BLaER1 treated with 17β-estradiol and CSF1 and Interleukin-3, amounts not matched to agents 10 nM and 100 nM (cell line): ENCODE measurements around the gene FNDC11.

Experiments used
- H3K27ac ChIP-seq, 11 experiments: shearing (Covaris generic); formaldehyde crosslinking; 2 replicates each; pipeline ENCODE4 v1.8.1; 2022
- H3K27me3 ChIP-seq, 11 experiments: shearing (Covaris generic); formaldehyde crosslinking; 2 replicates each; pipeline ENCODE4 v1.8.1; 2022
- H3K36me3 ChIP-seq, 11 experiments: shearing (Covaris generic); formaldehyde crosslinking; 2 replicates each; pipeline ENCODE4 v1.8.1; 2022
- H3K4me1 ChIP-seq, 10 experiments: shearing (Covaris generic); formaldehyde crosslinking; 2 replicates each; pipeline ENCODE4 v1.8.1; 2022
- H3K4me2 ChIP-seq, 11 experiments: shearing (Covaris generic); formaldehyde crosslinking; 2 replicates each; pipeline ENCODE4 v1.8.1; 2022
- H3K4me3 ChIP-seq, 10 experiments: shearing (Covaris generic); formaldehyde crosslinking; 2 replicates each; pipeline ENCODE4 v1.8.1; 2022
- H3K9ac ChIP-seq, 11 experiments: shearing (Covaris generic); formaldehyde crosslinking; 2 replicates each; pipeline ENCODE4 v1.8.1; 2022
- H3K9me3 ChIP-seq, 11 experiments: shearing (Covaris generic); formaldehyde crosslinking; replicated peaks in 1 of 11; 2 replicates each; pipeline ENCODE4 v1.8.1; 2022
- H4K20me1 ChIP-seq, 11 experiments: shearing (Covaris generic); formaldehyde crosslinking; 2 replicates each; pipeline ENCODE4 v1.8.1; 2022
- Cebpa-rat ChIP-seq, 11 experiments: shearing (Covaris generic); IDR thresholded peaks; 2 replicates each; pipeline ENCODE4 v1.8.1; 2022

The FNDC11 gene

DNA sequence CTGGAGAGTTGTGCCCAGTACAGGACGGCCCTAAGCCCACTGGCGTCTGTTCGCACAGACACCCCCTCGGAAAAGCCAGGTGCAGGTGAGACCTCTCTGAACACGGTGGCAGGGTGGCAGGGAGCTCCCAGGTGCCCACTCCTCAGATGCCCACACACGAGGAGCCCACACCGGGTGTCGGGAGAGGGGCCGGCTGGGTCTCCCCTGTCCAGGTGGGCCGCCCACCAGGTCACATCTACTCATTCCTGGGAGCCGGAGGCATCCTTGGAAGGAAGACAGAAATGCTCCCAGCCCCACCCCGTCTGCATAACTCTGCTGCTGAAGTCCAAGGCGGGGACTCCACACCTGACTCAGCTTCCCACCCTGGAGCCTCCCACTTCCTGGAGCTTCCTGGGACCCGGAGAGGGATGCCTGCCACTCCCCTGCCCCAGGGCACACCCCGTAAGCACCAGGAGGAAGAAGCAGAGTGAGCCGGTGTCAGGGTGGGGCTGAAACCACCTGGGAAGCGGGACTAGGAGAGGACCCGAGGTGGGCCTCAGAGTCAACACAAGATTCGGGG, 8.9 kb upstream of the FNDC11 start:
- H4K20me1 ChIP-seq = peaks cover 0 to 92% (median 41%) of the 10 kb centered on the region in 11 experiments; a peak in 16 of 22 replicates
- H3K4me1 ChIP-seq = peaks cover 0 to 44% (median 33%) of the 10 kb centered on the region in 10 experiments; a peak in 16 of 20 replicates
- H3K36me3 ChIP-seq = no peaks in the 10 kb centered on the region
- no peak for TF ChIP-seq Cebpa-rat (IDR thresholded peaks at IDR 0.05)
- H3K27ac ChIP-seq = no peak overlapping the region
- H3K9me3 ChIP-seq = no peaks in the 10 kb centered on the region
- no peak overlapping the region for H3K9ac ChIP-seq
- H3K4me2 ChIP-seq = peak overlapping the region in 5 of 11 experiments; percentile 4 to 39 (median 32); a peak in 4 of 22 replicates
- peaks cover 60 to 86% (median 73%) of the 10 kb centered on the region in 11 experiments for H3K27me3 ChIP-seq
- no peak overlapping the region for H3K4me3 ChIP-seq

DNA sequence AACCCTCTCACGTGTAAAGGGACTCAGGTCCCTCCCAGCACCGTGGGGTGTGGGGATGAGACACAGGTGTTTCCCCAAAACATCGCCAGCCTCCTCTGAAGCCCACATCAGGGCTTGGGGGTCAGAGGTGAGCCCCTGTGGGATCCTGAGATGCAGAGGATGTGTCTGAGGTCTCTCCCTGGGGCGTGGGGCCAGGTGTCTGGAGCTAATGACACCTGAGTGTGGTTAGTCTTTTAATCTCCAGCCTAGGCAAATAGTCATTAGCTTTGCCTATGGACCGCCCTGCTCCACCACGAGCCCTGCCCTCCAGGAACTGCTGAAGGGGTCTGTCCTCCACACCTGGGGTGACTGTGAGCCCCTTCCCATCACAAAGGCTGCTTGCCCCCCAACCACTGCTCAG, 8.1 kb upstream of the FNDC11 start:
- Histone ChIP-seq H3K4me3 (no peak overlapping the region), H3K36me3 (no peaks in the 10 kb centered on the region), H3K4me1 (peaks cover 0 to 39% (median 26%) of the 10 kb centered on the region in 10 experiments; a peak in 16 of 20 replicates), H4K20me1 (peaks cover 0 to 89% (median 44%) of the 10 kb centered on the region in 11 experiments; a peak in 16 of 22 replicates), H3K27ac (no peak overlapping the region), H3K9ac (no peak overlapping the region), H3K4me2 (peak overlapping the region in 5 of 11 experiments; percentile 4 to 39 (median 32); a peak in 7 of 22 replicates), H3K9me3 (no peaks in the 10 kb centered on the region), H3K27me3 (peaks cover 66 to 86% (median 76%) of the 10 kb centered on the region in 11 experiments)
- no peak for TF ChIP-seq Cebpa-rat (IDR thresholded peaks at IDR 0.05)

DNA sequence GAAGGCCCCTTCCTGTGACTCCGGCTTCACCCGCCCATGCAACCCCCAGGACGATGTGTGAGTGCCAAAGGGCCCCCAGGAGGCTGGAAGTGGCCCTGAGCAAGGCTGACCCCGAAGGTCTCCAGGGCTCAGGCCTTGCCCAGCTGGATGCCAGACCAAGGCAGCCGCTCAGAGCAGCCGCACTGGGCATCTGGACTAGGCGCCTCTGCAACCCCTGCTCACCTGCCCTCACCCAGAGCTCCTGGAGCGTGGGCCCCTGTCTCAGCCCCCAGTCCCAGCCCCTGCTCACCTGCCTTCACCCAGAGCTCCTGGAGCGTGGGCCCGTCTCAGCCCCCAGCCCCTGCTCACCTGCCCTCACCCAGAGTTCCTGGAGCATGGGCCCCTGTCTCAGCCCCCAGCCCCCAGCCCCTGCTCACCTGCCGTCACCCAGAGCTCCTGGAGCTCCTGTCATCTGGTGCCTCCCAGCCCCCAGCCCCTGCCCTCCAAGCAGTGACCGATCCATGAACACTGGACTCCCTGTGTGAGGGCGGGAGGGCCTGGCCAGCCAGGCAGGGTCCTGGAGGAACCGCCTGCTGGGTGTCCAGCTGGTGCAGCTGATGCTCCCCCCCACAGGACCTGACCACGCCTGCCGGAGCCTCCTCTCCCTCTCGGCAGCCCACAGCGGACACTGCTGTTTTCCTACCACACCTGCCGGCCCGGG, 7.6 kb upstream of the FNDC11 start:
- Histone ChIP-seq H3K27me3 (peaks cover 72 to 86% (median 79%) of the 10 kb centered on the region in 11 experiments), H3K9ac (no peak overlapping the region), H3K36me3 (no peaks in the 10 kb centered on the region), H3K4me2 (peak overlapping the region in 4 of 11 experiments; percentile 4 to 39 (median 32); a peak in 3 of 22 replicates), H4K20me1 (peaks cover 0 to 83% (median 48%) of the 10 kb centered on the region in 11 experiments; a peak in 17 of 22 replicates), H3K4me3 (no peak overlapping the region), H3K9me3 (no peaks in the 10 kb centered on the region), H3K27ac (no peak overlapping the region), H3K4me1 (peaks cover 0 to 43% (median 25%) of the 10 kb centered on the region in 10 experiments; a peak in 16 of 20 replicates)
- TF ChIP-seq Cebpa-rat (IDR thresholded peaks at IDR 0.05) = no peak

DNA sequence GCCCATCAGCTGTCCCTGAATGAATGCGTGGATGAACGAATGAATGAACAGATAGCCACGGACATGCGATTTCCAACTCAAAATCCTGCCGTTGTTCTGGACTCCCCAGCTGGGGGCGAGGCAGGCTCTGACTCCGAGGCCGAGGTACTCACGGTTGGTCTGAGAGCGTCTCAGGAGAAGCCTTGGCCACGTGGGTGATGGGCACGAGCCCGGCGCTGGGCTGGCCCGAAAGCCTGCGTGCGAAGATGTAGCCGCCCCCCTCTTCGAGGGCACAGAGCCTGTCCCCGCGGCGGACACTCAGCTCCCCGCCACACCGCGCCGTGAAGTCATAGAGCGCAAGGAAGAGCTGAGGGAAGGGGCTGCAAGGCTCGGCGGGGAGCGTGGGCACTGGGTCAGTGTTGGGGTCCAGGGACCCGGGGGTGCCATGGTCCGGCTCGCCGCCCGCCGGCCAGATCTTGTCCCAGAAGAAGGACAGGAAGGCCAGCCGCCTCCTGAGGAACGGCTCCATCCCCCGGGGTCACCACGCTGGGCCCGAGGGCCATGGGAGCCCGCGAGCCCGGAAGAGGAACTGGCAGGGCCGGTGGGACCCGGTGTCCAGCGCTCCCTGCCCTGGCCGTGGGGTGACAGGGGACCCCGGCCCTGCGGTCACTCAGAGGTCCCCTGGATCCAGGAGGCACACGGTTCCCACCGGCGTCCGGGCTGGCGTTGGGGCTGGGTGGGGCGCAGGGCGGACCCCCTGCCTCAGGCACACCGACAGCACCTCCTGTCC, 6.8 kb upstream of the FNDC11 start:
- TF ChIP-seq Cebpa-rat (IDR thresholded peaks at IDR 0.05) = no peak
- no peak overlapping the region for H3K9ac ChIP-seq
- peaks cover 80 to 92% (median 86%) of the 10 kb centered on the region in 11 experiments for H3K27me3 ChIP-seq
- no peak overlapping the region for H3K4me3 ChIP-seq
- no peaks in the 10 kb centered on the region for H3K9me3 ChIP-seq
- peaks cover 0 to 81% (median 49%) of the 10 kb centered on the region in 11 experiments; a peak in 17 of 22 replicates for H4K20me1 ChIP-seq
- H3K4me2 ChIP-seq = no peak overlapping the region
- H3K36me3 ChIP-seq = no peaks in the 10 kb centered on the region
- H3K4me1 ChIP-seq = peaks cover 0 to 48% (median 30%) of the 10 kb centered on the region in 10 experiments; a peak in 18 of 20 replicates
- no peak overlapping the region for H3K27ac ChIP-seq

DNA sequence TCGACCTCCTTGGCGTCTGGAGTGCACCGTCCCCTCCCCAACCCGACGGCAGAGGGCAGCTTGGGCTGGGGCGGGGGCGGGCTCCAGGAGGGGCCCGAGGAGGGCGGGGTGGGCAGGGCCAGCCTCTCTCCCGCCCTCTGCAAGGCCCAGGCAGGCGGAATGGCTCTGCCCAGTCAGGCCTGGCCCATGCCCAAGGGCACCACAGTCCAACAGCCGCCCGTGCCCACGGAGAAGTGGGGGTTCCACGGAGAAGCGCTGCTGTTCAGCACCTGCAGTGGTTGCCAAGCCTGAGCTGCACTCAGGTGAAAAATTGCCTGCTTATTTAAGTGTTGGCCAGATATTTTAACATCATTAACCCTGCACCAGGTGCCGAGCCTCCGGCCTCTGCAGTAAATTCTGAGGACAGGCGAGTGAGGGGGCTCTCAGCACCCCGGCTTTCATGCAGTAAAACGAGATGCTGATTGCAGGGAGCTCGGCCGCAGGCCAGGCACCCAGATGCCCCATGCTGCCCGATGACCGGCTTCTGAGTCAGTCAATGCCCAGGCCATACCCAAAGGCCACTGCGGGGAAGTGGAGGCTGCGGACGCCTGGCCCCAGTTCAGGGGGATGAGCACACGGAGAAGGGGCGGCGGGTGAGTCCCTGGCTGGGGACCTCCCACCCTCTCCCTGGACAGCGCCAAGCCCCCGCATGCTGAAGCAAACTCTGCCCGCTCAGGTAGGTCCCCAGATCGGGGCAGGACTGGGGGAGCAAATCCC, 6.1 kb upstream of the FNDC11 start, which contains the start of gene SRMS:
Gene SRMS (minus strand): TSS at position 25 of the 756 bp plus-strand sequence. CDS start 286 bp downstream, outside the sequence.
- H3K36me3 ChIP-seq = no peaks in the 10 kb centered on the region

DNA sequence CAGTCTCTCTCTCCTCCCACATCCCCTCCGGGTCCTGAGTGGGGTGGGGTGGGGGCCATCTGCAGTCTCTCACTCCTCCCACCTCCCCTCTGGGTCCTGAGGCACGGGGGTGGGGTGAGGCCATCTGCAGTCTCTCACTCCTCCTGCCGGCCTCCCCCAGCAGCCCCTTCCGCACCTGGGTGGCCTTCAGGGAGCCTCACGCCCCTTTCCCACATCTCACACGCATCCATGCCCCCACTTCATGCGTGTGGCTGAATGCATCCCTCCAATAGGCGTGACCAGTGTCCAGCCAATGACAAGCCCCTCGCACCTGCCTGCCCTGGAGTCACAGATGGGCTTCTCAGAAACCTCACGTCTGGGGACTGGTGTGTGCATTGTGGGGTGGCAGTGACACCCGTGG, 5.4 kb upstream of the FNDC11 start:
- no peak for TF ChIP-seq Cebpa-rat (IDR thresholded peaks at IDR 0.05)
- H3K27ac ChIP-seq = no peak overlapping the region
- no peak overlapping the region for H3K4me3 ChIP-seq
- no peak overlapping the region for H3K9ac ChIP-seq
- H3K9me3 ChIP-seq = no peaks in the 10 kb centered on the region
- H3K36me3 ChIP-seq = no peaks in the 10 kb centered on the region
- peaks cover 84 to 98% (median 90%) of the 10 kb centered on the region in 11 experiments for H3K27me3 ChIP-seq
- peaks cover 9 to 49% (median 34%) of the 10 kb centered on the region in 10 experiments for H3K4me1 ChIP-seq
- peaks cover 0 to 85% (median 50%) of the 10 kb centered on the region in 11 experiments; a peak in 18 of 22 replicates for H4K20me1 ChIP-seq
- H3K4me2 ChIP-seq = peak overlapping the region in 6 of 11 experiments; percentile 14 to 46 (median 30); a peak in 6 of 22 replicates

More for the DNA sequence above, 6.1 kb upstream of the FNDC11 start, which contains the start of gene SRMS:
- Histone ChIP-seq H4K20me1 (peaks cover 0 to 84% (median 51%) of the 10 kb centered on the region in 11 experiments; a peak in 18 of 22 replicates), H3K9ac (no peak within 1 kb of the TSS), H3K4me3 (no peak within 1 kb of the TSS), H3K9me3 (no peaks in the 10 kb centered on the region), H3K27me3 (peaks cover 84 to 97% (median 90%) of the 10 kb centered on the region in 11 experiments), H3K27ac (no peak within 1 kb of the TSS), H3K4me2 (peak within 1 kb of the TSS in 6 of 11 experiments; percentile 14 to 46 (median 30); a peak in 5 of 22 replicates), H3K4me1 (peaks cover 7 to 48% (median 32%) of the 10 kb centered on the region in 10 experiments)
- TF ChIP-seq Cebpa-rat (IDR thresholded peaks at IDR 0.05) = no peak

DNA sequence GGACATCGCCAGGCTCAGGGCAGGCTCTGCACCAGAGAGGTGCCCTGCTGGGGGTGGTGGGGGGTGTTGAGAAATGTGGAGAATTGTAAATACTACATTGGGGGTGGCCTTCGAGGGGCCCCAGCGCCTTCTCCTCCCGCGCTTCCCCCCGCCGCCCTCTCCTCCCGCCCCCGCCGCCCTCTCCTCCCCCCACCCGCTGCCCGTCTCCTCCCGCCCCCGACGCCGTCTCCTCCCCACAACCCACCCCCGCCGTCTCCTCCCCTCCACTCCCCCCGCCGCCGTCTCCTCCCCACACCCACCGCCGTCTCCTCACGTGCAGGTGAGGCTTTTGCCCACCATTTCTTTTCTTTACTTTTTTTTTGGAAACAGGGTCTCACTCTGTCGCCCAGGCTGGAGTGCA, 4.9 kb upstream of the FNDC11 start:
- Histone ChIP-seq H3K9me3 (no peaks in the 10 kb centered on the region), H3K36me3 (no peaks in the 10 kb centered on the region), H4K20me1 (peaks cover 0 to 86% (median 50%) of the 10 kb centered on the region in 11 experiments; a peak in 18 of 22 replicates), H3K27me3 (peaks cover 84 to 98% (median 85%) of the 10 kb centered on the region in 11 experiments), H3K4me3 (no peak overlapping the region), H3K4me1 (peaks cover 9 to 53% (median 38%) of the 10 kb centered on the region in 10 experiments), H3K9ac (no peak overlapping the region), H3K4me2 (peak overlapping the region in 6 of 11 experiments; percentile 14 to 46 (median 30); a peak in 4 of 22 replicates), H3K27ac (no peak overlapping the region)
- TF ChIP-seq Cebpa-rat (IDR thresholded peaks at IDR 0.05) = no peak
